ENCODE measurements around the gene SNCAIP. TPM values are rescaled to one million over a fixed set of nuclear protein-coding genes. Genes with fewer than 3 reads are reported as not detected.

The SNCAIP gene
- total RNA-seq, 1 donor from 2014 or later, result 11.3 TPM

- intact Hi-C loops (cut with DNase I), result no loop called here
- Histone ChIP-seq H3K27ac (no peak overlapping the region), H3K36me3 (no peaks in the 10 kb centered on the region), H3K27me3 (no peaks in the 10 kb centered on the region), H3K9me3 (no peaks in the 10 kb centered on the region), H3K4me1 (peaks cover 16% of the 10 kb centered on the region), H3K4me3 (no peak overlapping the region)
- no peak for TF ChIP-seq CTCF (IDR thresholded peaks at IDR 0.05)
- TF ChIP-seq POLR2A (IDR thresholded peaks at IDR 0.05), result no peak
- TF ChIP-seq POLR2AphosphoS5 (IDR thresholded peaks at IDR 0.05; ENCODE audit: insufficient read depth in 1 of 2, low read depth in 1 of 2), result no peak
- no peak for DNase-seq (ENCODE audit: extremely low spot score in 2 of 2)
These were observed 10.9 kb downstream of the SNCAIP start for GRCh38 chr5:122322801-122323548.

GRCh38 chr5:122323738-122324137 is 11.7 kb downstream of the SNCAIP start:
- Histone ChIP-seq H3K36me3 (no peaks in the 10 kb centered on the region), H3K27ac (no peak overlapping the region), H3K9me3 (no peaks in the 10 kb centered on the region), H3K27me3 (no peaks in the 10 kb centered on the region), H3K4me1 (peaks cover 16% of the 10 kb centered on the region), H3K4me3 (no peak overlapping the region)
- TF ChIP-seq POLR2AphosphoS5 (IDR thresholded peaks at IDR 0.05; ENCODE audit: insufficient read depth in 1 of 2, low read depth in 1 of 2) (no peak), POLR2A (IDR thresholded peaks at IDR 0.05) (no peak), CTCF (IDR thresholded peaks at IDR 0.05) (no peak)
- intact Hi-C loops (cut with DNase I), result no loop called here
- DNase-seq (ENCODE audit: extremely low spot score in 2 of 2), result no peak

GRCh38 chr5:122327110-122327509 is 15.1 kb downstream of the SNCAIP start:
- no peak for DNase-seq (ENCODE audit: extremely low spot score in 2 of 2)
- H3K36me3 ChIP-seq, result no peaks in the 10 kb centered on the region
- no peak overlapping the region for H3K4me3 ChIP-seq
- H3K27me3 ChIP-seq, result no peaks in the 10 kb centered on the region
- intact Hi-C loops (cut with DNase I), result no loop called here
- no peak overlapping the region for H3K27ac ChIP-seq
- no peaks in the 10 kb centered on the region for H3K9me3 ChIP-seq
- H3K4me1 ChIP-seq, result peaks cover 21% of the 10 kb centered on the region
- TF ChIP-seq POLR2AphosphoS5 (IDR thresholded peaks at IDR 0.05; ENCODE audit: insufficient read depth in 1 of 2, low read depth in 1 of 2), result no peak
- TF ChIP-seq CTCF (IDR thresholded peaks at IDR 0.05), result no peak
- TF ChIP-seq POLR2A (IDR thresholded peaks at IDR 0.05), result no peak

GRCh38 chr5:122330881-122331280 is 18.8 kb downstream of the SNCAIP start:
- Histone ChIP-seq H3K4me3 (no peak overlapping the region), H3K27ac (no peak overlapping the region), H3K36me3 (no peaks in the 10 kb centered on the region), H3K27me3 (no peaks in the 10 kb centered on the region), H3K4me1 (peaks cover 22% of the 10 kb centered on the region), H3K9me3 (no peaks in the 10 kb centered on the region)
- no peak for TF ChIP-seq POLR2AphosphoS5 (IDR thresholded peaks at IDR 0.05; ENCODE audit: insufficient read depth in 1 of 2, low read depth in 1 of 2)
- no peak for TF ChIP-seq POLR2A (IDR thresholded peaks at IDR 0.05)
- no peak for TF ChIP-seq CTCF (IDR thresholded peaks at IDR 0.05)
- no peak for DNase-seq (ENCODE audit: extremely low spot score in 2 of 2)
- intact Hi-C loops (cut with DNase I), result no loop called here
